HL-60 (cell line): ENCODE measurements around the gene HDGFL2.

Source experiments
- CTCF ChIP-seq: IDR thresholded peaks from one replicate; pipeline ENCODE4 v1.5.1; 2011; ENCODE audit warnings: low read length, control low read depth, inconsistent platforms; ENCODE audit not compliant: insufficient read depth
- POLR2AphosphoS5 ChIP-seq: IDR thresholded peaks from 2 replicates; pipeline ENCODE4 v1.6.1; 2012; ENCODE audit warnings: low read depth
- REST ChIP-seq: IDR thresholded peaks from 2 replicates; pipeline ENCODE4 v1.6.1; 2012; ENCODE audit warnings: low read depth; ENCODE audit not compliant: insufficient replicate concordance

- TF ChIP-seq REST (no peak), CTCF (no peak), POLR2AphosphoS5 (no peak)
Observed at GRCh38 chr19:4516939-4517300, 44.8 kb downstream of the HDGFL2 start.
